H1 (cell line): Measurements from ENCODE around the gene KLHDC1. TPM values are rescaled to one million over a fixed set of nuclear protein-coding genes. Genes with fewer than 3 reads are reported as not detected.

Experiments
- CTCF ChIA-PET: fragments of 300-600 bp; sonication (Branson Sonifier 250); formaldehyde crosslinking; loops from one replicate; lab custom pipeline; 2021; ENCODE audit not compliant: partially characterized antibody; lab: Charles Lee
- POLR2A ChIA-PET: fragments of 300-600 bp; sonication (Branson Sonifier 250); formaldehyde crosslinking; loops from one replicate; lab custom pipeline; 2021; ENCODE audit warnings: inconsistent platforms; ENCODE audit not compliant: partially characterized antibody; lab: Charles Lee
- DNase-seq, 2 experiments: peaks; one replicate each; pipeline versions ENCODE4 v3.0.0 to v3.0.0-alpha.2; 2010 to 2022; ENCODE audit warnings: low spot score in 2 of 2, low read depth in 1 of 2, mixed read lengths in 1 of 2
- FAIRE-seq: peaks from 2 replicates; lab custom pipeline; 2011; peaks lifted over from hg19 to GRCh38; lab: Jason Lieb, UNC
- H2AFZ ChIP-seq: 2 replicates; pipeline ENCODE4 v1.8.1; 2012; ENCODE audit warnings: low read length, inconsistent platforms
- H2AK5ac ChIP-seq: 2 replicates; pipeline ENCODE4 v1.6.1; 2013; ENCODE audit warnings: low read depth, low read length
- H2BK120ac ChIP-seq: replicated peaks from 2 replicates; pipeline ENCODE3; 2013; ENCODE audit warnings: low read depth, low read length, inconsistent platforms
- H2BK12ac ChIP-seq: 2 replicates; pipeline ENCODE4 v1.6.1; 2013; ENCODE audit warnings: low read depth, low read length
- H2BK15ac ChIP-seq: 2 replicates; pipeline ENCODE4 v1.6.1; 2013; ENCODE audit warnings: low read length
- H2BK20ac ChIP-seq: 2 replicates; pipeline ENCODE4 v1.6.1; 2013; ENCODE audit warnings: low read length
- H2BK5ac ChIP-seq: 2 replicates; pipeline ENCODE4 v1.6.1; 2013; ENCODE audit warnings: low read depth, low read length
- H3K14ac ChIP-seq: 2 replicates; pipeline ENCODE4 v1.6.1; 2013; ENCODE audit warnings: inconsistent platforms; ENCODE audit not compliant: insufficient read length
- H3K18ac ChIP-seq: 2 replicates; pipeline ENCODE4 v1.6.1; 2013; ENCODE audit warnings: low read length; ENCODE audit errors: extremely low read depth
- H3K23ac ChIP-seq: 2 replicates; pipeline ENCODE4 v1.6.1; 2013; ENCODE audit warnings: inconsistent platforms; ENCODE audit not compliant: insufficient read length
- H3K23me2 ChIP-seq: 2 replicates; pipeline ENCODE4 v1.6.1; 2013; ENCODE audit warnings: low read depth, low read length
- H3K27ac ChIP-seq: 2 replicates; pipeline ENCODE4 v1.6.1; 2011; ENCODE audit warnings: low read depth, low read length, inconsistent platforms
- H3K27me3 ChIP-seq, 4 experiments: replicated peaks in 1 of 4; 1 replicate in 1 of 4; 2 replicates in 3 of 4; pipeline versions ENCODE4 v1.6.1 to v1.8.1; 2011 to 2013; ENCODE audit warnings: low read length in 3 of 4, mild to moderate bottlenecking in 3 of 4, inconsistent platforms in 2 of 4, mixed read lengths in 2 of 4, moderate library complexity in 1 of 4; ENCODE audit not compliant: control insufficient read depth in 3 of 4, insufficient read depth in 3 of 4; ENCODE audit errors: extremely low read depth in 1 of 4
- H3K36me3 ChIP-seq, 4 experiments: 2 replicates each; pipeline versions ENCODE4 v1.6.1 to v1.8.1; 2011 to 2013; ENCODE audit warnings: mild to moderate bottlenecking in 4 of 4, low read length in 3 of 4, moderate library complexity in 2 of 4, control low read depth in 1 of 4, inconsistent platforms in 1 of 4; ENCODE audit not compliant: insufficient read depth in 4 of 4, control insufficient read depth in 2 of 4
- H3K4ac ChIP-seq: replicated peaks from 2 replicates; pipeline ENCODE3; 2013; ENCODE audit warnings: low read length, low read depth, mixed read lengths, inconsistent platforms; ENCODE audit not compliant: insufficient read length
- H3K4me1 ChIP-seq, 4 experiments: replicated peaks in 1 of 4; 1 replicate in 1 of 4; 2 replicates in 3 of 4; pipeline versions ENCODE4 v1.6.1 to v1.8.1; 2011 to 2013; ENCODE audit warnings: low read length in 3 of 4, inconsistent platforms in 2 of 4, mixed read lengths in 1 of 4; ENCODE audit not compliant: insufficient read depth in 4 of 4, control insufficient read depth in 3 of 4
- H3K4me2 ChIP-seq, 2 experiments: 2 replicates each; pipeline versions ENCODE4 v1.6.1 to v1.8.1; 2011 to 2013; ENCODE audit warnings: low read depth in 2 of 2, low read length in 2 of 2, control low read depth in 1 of 2, inconsistent platforms in 1 of 2, mild to moderate bottlenecking in 1 of 2; ENCODE audit not compliant: insufficient read depth in 1 of 2
- H3K4me3 ChIP-seq, 4 experiments: fragments of 200-600, 300-600 bp in 1 of 4; sonication (generic), shearing (Covaris generic), sonication (Bioruptor Twin) in 1 of 4; 2 replicates each; pipeline versions ENCODE4 v1.5.1 to v1.8.1; 2011 to 2016; ENCODE audit warnings: low read length in 4 of 4, low read depth in 3 of 4, control low read depth in 2 of 4, inconsistent platforms in 2 of 4, mild to moderate bottlenecking in 2 of 4, mixed read lengths in 1 of 4, moderate library complexity in 1 of 4; ENCODE audit not compliant: insufficient read depth in 2 of 4; ENCODE audit errors: extremely low read depth in 1 of 4
- H3K56ac ChIP-seq: replicated peaks from 2 replicates; pipeline ENCODE3; 2013; ENCODE audit warnings: low read depth, mild to moderate bottlenecking, mixed read lengths, low read length, inconsistent platforms; ENCODE audit not compliant: insufficient read length
- H3K79me1 ChIP-seq: 2 replicates; pipeline ENCODE4 v1.6.1; 2013; ENCODE audit warnings: low read depth, low read length, control low read depth
- H3K79me2 ChIP-seq, 2 experiments: 2 replicates each; pipeline versions ENCODE4 v1.6.1 to v1.8.1; 2012 to 2013; ENCODE audit warnings: low read length in 2 of 2, mild to moderate bottlenecking in 2 of 2, inconsistent platforms in 1 of 2; ENCODE audit not compliant: insufficient read depth in 2 of 2, control insufficient read depth in 1 of 2
- H3K9ac ChIP-seq, 4 experiments: replicated peaks in 1 of 4; 1 replicate in 1 of 4; 2 replicates in 3 of 4; pipeline versions ENCODE4 v1.6.1 to v1.8.1; 2011 to 2013; ENCODE audit warnings: low read depth in 3 of 4, low read length in 3 of 4, control low read depth in 2 of 4, mild to moderate bottlenecking in 2 of 4, moderate library complexity in 2 of 4, inconsistent platforms in 1 of 4; ENCODE audit errors: extremely low read depth in 1 of 4
- H3K9me3 ChIP-seq, 2 experiments: 2 replicates each; pipeline versions ENCODE4 v1.6.1 to v1.8.1; 2012 to 2013; ENCODE audit warnings: mild to moderate bottlenecking in 2 of 2, moderate library complexity in 2 of 2, control low read depth in 1 of 2, inconsistent platforms in 1 of 2, low read depth in 1 of 2, low read length in 1 of 2, mixed read lengths in 1 of 2; ENCODE audit not compliant: insufficient read depth in 2 of 2
- H4K20me1 ChIP-seq, 2 experiments: replicated peaks in 1 of 2; 2 replicates each; pipeline versions ENCODE3 to v1.8.1; 2011 to 2013; ENCODE audit warnings: inconsistent platforms in 2 of 2, low read length in 2 of 2, mild to moderate bottlenecking in 1 of 2; ENCODE audit not compliant: insufficient read depth in 2 of 2, control insufficient read depth in 1 of 2
- H4K5ac ChIP-seq: 2 replicates; pipeline ENCODE4 v1.6.1; 2013; ENCODE audit warnings: low read length, low read depth, mixed read lengths, inconsistent platforms; ENCODE audit not compliant: insufficient read length
- H4K8ac ChIP-seq: 2 replicates; pipeline ENCODE4 v1.8.0; 2013; ENCODE audit warnings: mild to moderate bottlenecking, moderate library complexity, low read length, inconsistent platforms; ENCODE audit not compliant: insufficient read depth; ENCODE audit errors: extremely low read depth
- H4K91ac ChIP-seq: replicated peaks from 2 replicates; pipeline ENCODE3; 2013; ENCODE audit warnings: low read length, mixed read lengths, inconsistent platforms; ENCODE audit not compliant: insufficient read length
- CREB1 ChIP-seq: IDR thresholded peaks from 2 replicates; pipeline ENCODE4 v1.6.1; 2012; ENCODE audit warnings: inconsistent platforms
- polyA plus RNA-seq, 7 experiments: library from polyadenylated mRNA; depleted of rRNA in 3 of 7; stranded (reverse) in 5 of 7; unstranded in 2 of 7; fragments of >200 nt in 5 of 7; fragments of 200-250 nt in 2 of 7; gene quantifications; 1 replicate in 5 of 7; 2 replicates in 1 of 7; 4 replicates in 1 of 7; pipeline versions ENCODE4 v1.2.1 to v1.2.3, GENCODE V29; 2011 to 2013; ENCODE audit warnings: missing spikeins in 2 of 7, mixed read lengths in 2 of 7
- total RNA-seq: library from RNA; stranded (reverse); fragmentation: NEBNext Ultra II Directional; extraction: Animal tissue kit (Norgen Biotek cat#: 25700); gene quantifications from 2 replicates; pipeline ENCODE4 v1.2.1, GENCODE V29; 2021
- TF ChIP-seq, protein P1 (sequence below): fragments of 300-600 bp; sonication (generic); IDR thresholded peaks from 2 replicates; pipeline ENCODE4 v1.7.1; 2012; ENCODE audit warnings: low read length, moderate library complexity, mild to moderate bottlenecking, inconsistent platforms; ENCODE audit not compliant: insufficient replicate concordance

KLHDC1 gene
- total and polyA plus RNA-seq, 2 of the 8 experiments (the other 6 are each of a cell fraction or from before 2014, with no cell fraction given), result 0.08 TPM; not detected in 1

- H3K23ac ChIP-seq, result no peak overlapping the region
- no peak overlapping the region for H2AK5ac ChIP-seq
- no peaks in the 10 kb centered on the region for H3K79me2 ChIP-seq
- no peak overlapping the region for H2BK12ac ChIP-seq
- peaks cover 0 to 1% of the 10 kb centered on the region in 2 experiments for H4K20me1 ChIP-seq
- no peak overlapping the region for H3K14ac ChIP-seq
- FAIRE-seq, result no peak
- no peak overlapping the region for H4K8ac ChIP-seq
- H2BK20ac ChIP-seq, result no peak overlapping the region
- no peaks in the 10 kb centered on the region for H3K36me3 ChIP-seq
- H4K5ac ChIP-seq, result no peak overlapping the region
- no peak overlapping the region for H2BK120ac ChIP-seq
- H3K27me3 ChIP-seq, result peaks cover 0 to 1% (median 0%) of the 10 kb centered on the region in 4 experiments; a peak in 1 of 7 replicates
- H3K23me2 ChIP-seq, result no peaks in the 10 kb centered on the region
- H3K4me3 ChIP-seq, result no peak overlapping the region
- ChIA-PET POLR2A (no interaction called here), CTCF (interaction anchor here (0.6 kb wide), 1 partner anchor 75 kb away, joined by 3 read pairs; no protein-coding TSS in a partner anchor)
- H3K4me2 ChIP-seq, result no peak overlapping the region
- no peaks in the 10 kb centered on the region for H3K4me1 ChIP-seq
- DNase-seq, result no peak
- H3K27ac ChIP-seq, result no peak overlapping the region
- H3K18ac ChIP-seq, result no peak overlapping the region
- no peaks in the 10 kb centered on the region for H3K9me3 ChIP-seq
- no peak overlapping the region for H3K4ac ChIP-seq
- H3K56ac ChIP-seq, result no peak overlapping the region
- H2BK15ac ChIP-seq, result no peak overlapping the region
- H3K79me1 ChIP-seq, result no peaks in the 10 kb centered on the region
- no peak overlapping the region for H4K91ac ChIP-seq
- H2AFZ ChIP-seq, result no peak overlapping the region
- H2BK5ac ChIP-seq, result no peak overlapping the region
- H3K9ac ChIP-seq, result no peak overlapping the region
- no peak for TF ChIP-seq CREB1
- TF ChIP-seq, protein P1, sequence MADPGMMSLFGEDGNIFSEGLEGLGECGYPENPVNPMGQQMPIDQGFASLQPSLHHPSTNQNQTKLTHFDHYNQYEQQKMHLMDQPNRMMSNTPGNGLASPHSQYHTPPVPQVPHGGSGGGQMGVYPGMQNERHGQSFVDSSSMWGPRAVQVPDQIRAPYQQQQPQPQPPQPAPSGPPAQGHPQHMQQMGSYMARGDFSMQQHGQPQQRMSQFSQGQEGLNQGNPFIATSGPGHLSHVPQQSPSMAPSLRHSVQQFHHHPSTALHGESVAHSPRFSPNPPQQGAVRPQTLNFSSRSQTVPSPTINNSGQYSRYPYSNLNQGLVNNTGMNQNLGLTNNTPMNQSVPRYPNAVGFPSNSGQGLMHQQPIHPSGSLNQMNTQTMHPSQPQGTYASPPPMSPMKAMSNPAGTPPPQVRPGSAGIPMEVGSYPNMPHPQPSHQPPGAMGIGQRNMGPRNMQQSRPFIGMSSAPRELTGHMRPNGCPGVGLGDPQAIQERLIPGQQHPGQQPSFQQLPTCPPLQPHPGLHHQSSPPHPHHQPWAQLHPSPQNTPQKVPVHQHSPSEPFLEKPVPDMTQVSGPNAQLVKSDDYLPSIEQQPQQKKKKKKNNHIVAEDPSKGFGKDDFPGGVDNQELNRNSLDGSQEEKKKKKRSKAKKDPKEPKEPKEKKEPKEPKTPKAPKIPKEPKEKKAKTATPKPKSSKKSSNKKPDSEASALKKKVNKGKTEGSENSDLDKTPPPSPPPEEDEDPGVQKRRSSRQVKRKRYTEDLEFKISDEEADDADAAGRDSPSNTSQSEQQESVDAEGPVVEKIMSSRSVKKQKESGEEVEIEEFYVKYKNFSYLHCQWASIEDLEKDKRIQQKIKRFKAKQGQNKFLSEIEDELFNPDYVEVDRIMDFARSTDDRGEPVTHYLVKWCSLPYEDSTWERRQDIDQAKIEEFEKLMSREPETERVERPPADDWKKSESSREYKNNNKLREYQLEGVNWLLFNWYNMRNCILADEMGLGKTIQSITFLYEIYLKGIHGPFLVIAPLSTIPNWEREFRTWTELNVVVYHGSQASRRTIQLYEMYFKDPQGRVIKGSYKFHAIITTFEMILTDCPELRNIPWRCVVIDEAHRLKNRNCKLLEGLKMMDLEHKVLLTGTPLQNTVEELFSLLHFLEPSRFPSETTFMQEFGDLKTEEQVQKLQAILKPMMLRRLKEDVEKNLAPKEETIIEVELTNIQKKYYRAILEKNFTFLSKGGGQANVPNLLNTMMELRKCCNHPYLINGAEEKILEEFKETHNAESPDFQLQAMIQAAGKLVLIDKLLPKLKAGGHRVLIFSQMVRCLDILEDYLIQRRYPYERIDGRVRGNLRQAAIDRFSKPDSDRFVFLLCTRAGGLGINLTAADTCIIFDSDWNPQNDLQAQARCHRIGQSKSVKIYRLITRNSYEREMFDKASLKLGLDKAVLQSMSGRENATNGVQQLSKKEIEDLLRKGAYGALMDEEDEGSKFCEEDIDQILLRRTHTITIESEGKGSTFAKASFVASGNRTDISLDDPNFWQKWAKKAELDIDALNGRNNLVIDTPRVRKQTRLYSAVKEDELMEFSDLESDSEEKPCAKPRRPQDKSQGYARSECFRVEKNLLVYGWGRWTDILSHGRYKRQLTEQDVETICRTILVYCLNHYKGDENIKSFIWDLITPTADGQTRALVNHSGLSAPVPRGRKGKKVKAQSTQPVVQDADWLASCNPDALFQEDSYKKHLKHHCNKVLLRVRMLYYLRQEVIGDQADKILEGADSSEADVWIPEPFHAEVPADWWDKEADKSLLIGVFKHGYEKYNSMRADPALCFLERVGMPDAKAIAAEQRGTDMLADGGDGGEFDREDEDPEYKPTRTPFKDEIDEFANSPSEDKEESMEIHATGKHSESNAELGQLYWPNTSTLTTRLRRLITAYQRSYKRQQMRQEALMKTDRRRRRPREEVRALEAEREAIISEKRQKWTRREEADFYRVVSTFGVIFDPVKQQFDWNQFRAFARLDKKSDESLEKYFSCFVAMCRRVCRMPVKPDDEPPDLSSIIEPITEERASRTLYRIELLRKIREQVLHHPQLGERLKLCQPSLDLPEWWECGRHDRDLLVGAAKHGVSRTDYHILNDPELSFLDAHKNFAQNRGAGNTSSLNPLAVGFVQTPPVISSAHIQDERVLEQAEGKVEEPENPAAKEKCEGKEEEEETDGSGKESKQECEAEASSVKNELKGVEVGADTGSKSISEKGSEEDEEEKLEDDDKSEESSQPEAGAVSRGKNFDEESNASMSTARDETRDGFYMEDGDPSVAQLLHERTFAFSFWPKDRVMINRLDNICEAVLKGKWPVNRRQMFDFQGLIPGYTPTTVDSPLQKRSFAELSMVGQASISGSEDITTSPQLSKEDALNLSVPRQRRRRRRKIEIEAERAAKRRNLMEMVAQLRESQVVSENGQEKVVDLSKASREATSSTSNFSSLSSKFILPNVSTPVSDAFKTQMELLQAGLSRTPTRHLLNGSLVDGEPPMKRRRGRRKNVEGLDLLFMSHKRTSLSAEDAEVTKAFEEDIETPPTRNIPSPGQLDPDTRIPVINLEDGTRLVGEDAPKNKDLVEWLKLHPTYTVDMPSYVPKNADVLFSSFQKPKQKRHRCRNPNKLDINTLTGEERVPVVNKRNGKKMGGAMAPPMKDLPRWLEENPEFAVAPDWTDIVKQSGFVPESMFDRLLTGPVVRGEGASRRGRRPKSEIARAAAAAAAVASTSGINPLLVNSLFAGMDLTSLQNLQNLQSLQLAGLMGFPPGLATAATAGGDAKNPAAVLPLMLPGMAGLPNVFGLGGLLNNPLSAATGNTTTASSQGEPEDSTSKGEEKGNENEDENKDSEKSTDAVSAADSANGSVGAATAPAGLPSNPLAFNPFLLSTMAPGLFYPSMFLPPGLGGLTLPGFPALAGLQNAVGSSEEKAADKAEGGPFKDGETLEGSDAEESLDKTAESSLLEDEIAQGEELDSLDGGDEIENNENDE, result no peak
Observed at GRCh38 chr14:49720744-49721143, 27.8 kb downstream of the KLHDC1 start.
